ENCODE data around the gene KLHL35.

Gene KLHL35

GRCh38 chr11:75408957-75409219 is 24.1 kb downstream of the KLHL35 start:
- Mint-ChIP-seq H3K36me3 (ENCODE audit: low read depth) (peaks cover 68% of the 10 kb centered on the region), H3K4me3 (no peak overlapping the region), H3K4me1 (peaks cover 12% of the 10 kb centered on the region), H3K9me3 (no peaks in the 10 kb centered on the region), H3K27ac (no peak overlapping the region), H3K27me3 (ENCODE audit: low read depth) (no peaks in the 10 kb centered on the region)
- no peak for TF ChIP-seq CTCF (IDR thresholded peaks at IDR 0.05; ENCODE audit: unreplicated experiment in 3 of 3)

DNA sequence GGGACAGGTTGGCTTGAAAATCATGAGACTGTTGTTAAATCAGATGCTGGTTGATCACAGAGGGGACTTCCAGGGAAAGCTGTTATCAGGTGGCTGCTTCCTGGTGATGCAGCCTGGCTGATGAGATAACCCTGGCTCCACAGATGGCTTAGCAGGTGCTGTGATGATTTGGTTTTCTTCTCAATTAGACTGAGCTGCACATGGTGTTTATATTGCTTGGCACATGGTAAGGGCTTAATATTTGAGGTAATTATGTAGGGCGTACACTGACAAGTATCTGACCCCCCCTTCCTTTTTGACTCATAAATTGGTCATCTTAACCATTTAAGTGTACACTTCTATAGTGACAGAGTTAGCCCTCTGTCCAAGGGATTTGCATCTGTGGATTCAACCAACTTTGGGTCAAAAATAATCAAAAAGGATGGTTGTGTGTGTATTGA is 26.6 kb downstream of the KLHL35 start:
- H3K4me1 Mint-ChIP-seq, result peaks cover 26% of the 10 kb centered on the region
- H3K36me3 Mint-ChIP-seq (ENCODE audit: low read depth), result peaks cover 75% of the 10 kb centered on the region
- H3K9me3 Mint-ChIP-seq, result no peaks in the 10 kb centered on the region
- no peak for TF ChIP-seq CTCF (IDR thresholded peaks at IDR 0.05; ENCODE audit: unreplicated experiment in 3 of 3)
- H3K27me3 Mint-ChIP-seq (ENCODE audit: low read depth), result no peaks in the 10 kb centered on the region
- H3K4me3 Mint-ChIP-seq, result no peak overlapping the region
- no peak overlapping the region for H3K27ac Mint-ChIP-seq

DNA sequence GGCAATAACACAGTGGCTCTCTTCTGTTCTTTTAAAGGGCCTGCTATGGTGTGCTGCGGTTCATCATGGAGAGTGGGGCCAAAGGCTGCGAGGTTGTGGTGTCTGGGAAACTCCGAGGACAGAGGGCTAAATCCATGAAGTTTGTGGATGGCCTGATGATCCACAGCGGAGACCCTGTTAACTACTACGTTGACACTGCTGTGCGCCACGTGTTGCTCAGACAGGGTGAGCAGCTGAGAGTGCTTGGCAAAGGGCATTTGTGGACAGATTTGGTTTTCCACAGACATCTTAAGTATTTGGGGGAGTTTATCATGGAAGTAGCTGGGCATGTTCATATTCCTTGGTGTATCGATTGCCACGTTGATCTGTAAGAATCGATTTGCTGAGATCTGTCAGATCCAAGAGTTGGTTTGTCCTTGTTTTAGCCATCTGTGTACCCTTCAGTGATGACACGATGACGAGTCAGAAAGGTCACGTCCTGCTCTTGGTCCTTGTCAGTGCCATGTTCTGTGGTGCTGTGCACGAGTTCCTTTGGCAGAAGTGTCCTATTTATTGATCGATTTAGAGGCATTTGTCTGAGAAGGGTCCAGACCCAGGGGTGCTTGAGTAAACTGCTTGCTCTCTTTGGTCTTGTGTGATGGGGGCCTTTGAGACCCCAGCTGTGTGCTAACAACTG is 28.9 kb downstream of the KLHL35 start:
- Mint-ChIP-seq H3K9me3 (no peaks in the 10 kb centered on the region), H3K4me1 (peaks cover 43% of the 10 kb centered on the region), H3K36me3 (ENCODE audit: low read depth) (peaks cover 77% of the 10 kb centered on the region), H3K27ac (no peak overlapping the region), H3K27me3 (ENCODE audit: low read depth) (no peaks in the 10 kb centered on the region), H3K4me3 (no peak overlapping the region)
- no peak for TF ChIP-seq CTCF (IDR thresholded peaks at IDR 0.05; ENCODE audit: unreplicated experiment in 3 of 3)

DNA sequence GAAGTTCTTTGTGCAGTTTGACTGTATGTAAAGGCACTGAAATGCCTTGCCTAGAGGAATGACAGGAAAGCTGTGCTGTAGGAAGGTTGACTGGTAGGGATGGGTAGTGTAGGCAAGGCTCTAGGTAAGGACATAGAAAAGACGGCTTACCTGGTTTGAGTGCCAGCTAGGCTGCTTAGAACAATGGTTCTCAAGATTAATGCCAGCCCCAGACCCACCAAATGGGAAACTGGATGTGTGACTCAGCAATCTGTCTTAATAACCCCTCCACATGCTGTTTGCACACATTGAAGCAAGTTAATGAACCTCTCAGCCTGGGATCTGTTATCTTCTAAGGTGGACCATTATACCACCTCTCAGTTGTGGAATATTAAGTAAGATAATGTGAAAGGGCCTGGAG is 30.0 kb downstream of the KLHL35 start:
- peaks cover 44% of the 10 kb centered on the region for H3K4me1 Mint-ChIP-seq
- peak overlapping the region; percentile 91 to 97 (median 96) for H3K4me3 Mint-ChIP-seq
- H3K36me3 Mint-ChIP-seq (ENCODE audit: low read depth), result peaks cover 69% of the 10 kb centered on the region
- peak overlapping the region in 2 of 3 experiments; percentile 25 to 53 for H3K27ac Mint-ChIP-seq
- H3K27me3 Mint-ChIP-seq (ENCODE audit: low read depth), result no peaks in the 10 kb centered on the region
- no peaks in the 10 kb centered on the region for H3K9me3 Mint-ChIP-seq
- TF ChIP-seq CTCF (IDR thresholded peaks at IDR 0.05; ENCODE audit: unreplicated experiment in 3 of 3), result no peak

DNA sequence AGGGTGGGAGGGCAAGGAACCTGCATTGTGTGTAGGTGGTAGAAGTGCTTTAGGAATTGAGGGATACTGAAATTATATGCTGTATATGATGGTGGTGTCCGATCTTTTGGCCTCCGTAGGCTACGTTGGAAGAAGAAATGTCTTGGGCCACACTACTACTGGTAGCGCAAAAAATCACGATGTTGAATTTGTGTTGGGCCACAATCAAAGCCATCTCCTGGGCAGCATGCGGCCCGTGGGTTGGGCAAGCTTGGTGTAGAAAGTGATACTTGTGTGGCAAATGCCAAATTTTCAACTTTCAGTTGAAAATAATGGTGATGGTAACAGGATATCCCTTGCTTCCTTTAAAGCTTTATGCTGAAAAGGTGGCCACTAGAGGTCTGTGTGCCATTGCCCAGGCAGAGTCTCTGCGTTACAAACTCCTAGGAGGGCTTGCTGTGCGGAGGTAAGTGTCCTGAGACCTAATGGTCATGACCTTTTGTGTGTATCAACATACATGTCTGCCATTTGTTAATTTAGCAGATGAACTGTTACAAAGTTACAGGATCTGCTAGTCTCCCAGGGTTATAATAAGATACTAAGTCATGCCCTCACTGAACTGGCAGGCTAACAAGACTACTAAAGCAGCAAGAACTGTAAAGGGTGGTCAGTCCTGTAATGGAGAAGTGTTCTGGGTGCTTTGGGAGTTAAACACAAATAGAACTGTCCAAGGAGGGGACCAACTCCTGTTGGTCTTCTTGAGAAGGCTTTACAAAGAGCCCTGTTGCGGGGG is 30.8 kb downstream of the KLHL35 start:
- no peaks in the 10 kb centered on the region for H3K27me3 Mint-ChIP-seq (ENCODE audit: low read depth)
- H3K9me3 Mint-ChIP-seq, result no peaks in the 10 kb centered on the region
- H3K4me1 Mint-ChIP-seq, result peaks cover 39% of the 10 kb centered on the region
- H3K27ac Mint-ChIP-seq, result peak overlapping the region; percentile 25 to 71 (median 27)
- H3K4me3 Mint-ChIP-seq, result peak overlapping the region; percentile 91 to 97 (median 96)
- peaks cover 63% of the 10 kb centered on the region for H3K36me3 Mint-ChIP-seq (ENCODE audit: low read depth)
- no peak for TF ChIP-seq CTCF (IDR thresholded peaks at IDR 0.05; ENCODE audit: unreplicated experiment in 3 of 3)
